GM21576 (cell line): ENCODE results near the gene NCSTN.

Experiments used
- ATAC-seq: cut with Tn5 transposase; IDR thresholded peaks from one replicate; pipeline ENCODE4 v1.9.1; 2021; ENCODE audit warnings: mild to moderate bottlenecking, moderate library complexity; ENCODE audit not compliant: unreplicated experiment

Gene NCSTN

GRCh38 chr1:160342953-160343869 is at the start of gene NCSTN, which contains the start of gene COPA:
Gene NCSTN, plus strand, starts transcription at chr1:160343383. Its CDS starts 14 bp downstream, at chr1:160343397.
Gene COPA, minus strand, starts transcription at chr1:160343250. Its CDS starts 80 bp downstream, at chr1:160343170.
- ATAC-seq = peak; percentile 87

DNA sequence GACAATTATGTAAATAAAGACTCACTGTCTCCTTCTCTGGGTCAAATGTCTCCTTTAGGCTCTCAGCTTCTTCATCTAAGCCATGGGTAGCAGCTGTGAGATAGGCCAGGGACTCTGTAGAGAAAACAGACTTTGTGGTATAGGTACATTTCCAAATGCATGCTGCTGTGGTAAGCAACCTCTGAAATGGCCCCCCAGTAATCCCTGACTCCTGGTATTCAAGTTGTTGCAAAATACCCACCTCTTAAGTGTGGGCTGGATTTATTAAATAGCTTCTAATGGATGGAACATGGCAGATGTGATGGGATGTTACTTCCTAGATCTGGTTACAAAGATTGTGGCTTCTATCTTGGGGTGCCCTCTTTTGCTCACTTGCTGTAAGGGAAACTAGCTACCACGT is 47.1 kb upstream of the NCSTN start:
- no peak for ATAC-seq

GRCh38 chr1:160300173-160300572 is 43.0 kb upstream of the NCSTN start:
- ATAC-seq = no peak

DNA sequence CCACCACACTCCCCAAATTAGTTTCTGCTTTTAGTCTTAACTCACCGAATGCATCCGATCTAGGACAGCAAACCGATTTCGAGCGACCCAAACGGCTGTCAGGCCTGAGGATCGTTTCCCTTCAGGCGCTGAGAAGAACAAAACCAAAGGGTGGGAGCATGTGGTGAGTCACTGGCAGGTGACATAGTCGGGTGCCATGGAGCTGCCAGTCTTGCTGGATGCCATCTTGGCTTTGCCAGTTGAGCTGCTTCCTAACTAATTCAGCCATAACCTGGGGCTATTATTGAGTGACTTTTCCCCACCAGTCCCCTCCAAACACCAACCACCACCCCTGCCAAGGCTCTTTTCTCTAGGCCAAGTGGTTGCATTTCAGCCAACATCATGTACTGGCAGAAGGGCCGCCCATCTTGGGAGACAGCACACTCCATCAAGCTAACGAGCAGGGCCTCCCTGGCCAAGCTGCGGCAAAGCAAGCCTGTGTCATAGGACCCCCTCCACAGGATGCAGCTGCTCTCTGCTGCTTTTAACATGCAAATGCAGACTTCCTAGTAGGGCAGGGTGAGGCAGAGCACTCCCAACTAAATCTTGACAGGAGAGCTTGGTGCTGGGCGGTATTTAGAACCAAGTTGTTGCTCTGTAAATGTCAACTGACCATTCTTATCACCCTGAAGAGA is 35.9 kb upstream of the NCSTN start:
- ATAC-seq = no peak

- ATAC-seq = no peak
Measured at GRCh38 chr1:160308451-160309184, 34.6 kb upstream of the NCSTN start.

DNA sequence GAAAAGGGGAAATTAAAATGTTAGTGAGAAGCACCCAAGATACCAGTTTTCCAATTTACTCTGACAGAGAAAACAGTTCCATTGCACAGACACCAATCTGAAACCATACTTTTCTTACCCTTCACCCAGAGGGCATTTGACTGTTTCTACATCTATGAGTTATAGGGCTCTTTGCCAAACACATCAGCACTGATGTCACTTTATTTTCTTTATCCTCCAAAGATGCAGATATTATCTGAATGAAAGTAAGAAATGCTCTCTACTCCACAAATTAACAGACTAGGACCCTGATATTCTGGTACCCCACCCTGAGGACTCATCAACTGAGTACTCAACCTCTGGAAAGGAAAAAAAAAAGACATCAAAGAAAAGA is 34.0 kb upstream of the NCSTN start:
- ATAC-seq = no peak

DNA sequence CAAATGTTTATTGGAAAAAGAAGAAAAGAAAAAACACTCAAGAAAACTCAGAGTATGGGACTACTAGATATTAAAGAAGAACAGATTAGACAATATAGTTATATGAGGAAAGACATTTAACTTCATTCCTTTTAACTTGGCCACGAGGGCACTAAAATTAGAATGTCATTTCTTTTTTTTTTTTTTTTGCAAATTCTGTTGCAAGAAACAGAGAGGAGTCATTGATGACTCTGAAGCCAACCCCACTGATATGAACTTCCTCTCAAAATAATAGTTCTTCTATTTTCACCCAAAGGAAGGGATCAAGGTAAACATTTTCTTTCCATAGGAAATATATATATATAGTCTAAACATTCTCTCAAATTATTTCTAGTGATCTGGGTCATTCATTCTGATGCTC is 33.6 kb upstream of the NCSTN start:
- no peak for ATAC-seq

DNA sequence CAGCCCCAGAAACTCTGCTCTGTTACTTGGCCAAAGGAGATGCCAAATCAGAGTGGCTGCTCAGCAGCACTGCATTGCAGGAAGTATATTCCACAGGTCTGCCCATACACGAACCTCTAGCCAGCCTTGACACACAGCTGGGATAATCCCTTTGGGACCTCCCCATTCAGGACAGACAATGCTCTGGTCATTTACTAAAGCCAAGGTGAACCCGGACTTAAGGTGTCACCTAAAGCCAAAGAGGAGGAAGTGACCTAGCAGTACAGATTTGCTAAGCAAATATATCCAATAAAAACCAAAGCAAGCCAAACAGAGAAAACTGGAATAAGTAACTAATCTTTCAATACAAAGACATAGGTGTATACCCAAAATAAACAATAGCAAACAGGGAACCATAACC is 27.8 kb upstream of the NCSTN start:
- no peak for ATAC-seq

DNA sequence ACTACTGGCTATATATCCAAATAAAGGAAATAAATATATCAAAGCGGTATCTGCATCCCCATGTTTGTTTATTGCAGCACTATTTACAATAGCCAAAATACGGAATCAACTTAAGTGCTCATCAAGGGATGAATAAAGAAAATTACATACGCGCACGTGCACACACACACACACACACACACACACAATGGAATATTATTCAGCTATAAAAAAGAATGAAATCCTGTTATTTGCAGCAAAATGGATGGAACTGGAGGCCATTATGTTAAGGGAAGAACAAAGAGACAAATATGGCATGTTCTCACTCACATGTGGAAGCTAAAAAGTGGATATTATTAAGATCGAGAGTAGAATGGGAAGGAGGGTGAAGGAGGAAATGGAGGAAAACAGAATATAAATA is 20.4 kb upstream of the NCSTN start:
- ATAC-seq = no peak

GRCh38 chr1:160325252-160325651 is 17.9 kb upstream of the NCSTN start:
- no peak for ATAC-seq

DNA sequence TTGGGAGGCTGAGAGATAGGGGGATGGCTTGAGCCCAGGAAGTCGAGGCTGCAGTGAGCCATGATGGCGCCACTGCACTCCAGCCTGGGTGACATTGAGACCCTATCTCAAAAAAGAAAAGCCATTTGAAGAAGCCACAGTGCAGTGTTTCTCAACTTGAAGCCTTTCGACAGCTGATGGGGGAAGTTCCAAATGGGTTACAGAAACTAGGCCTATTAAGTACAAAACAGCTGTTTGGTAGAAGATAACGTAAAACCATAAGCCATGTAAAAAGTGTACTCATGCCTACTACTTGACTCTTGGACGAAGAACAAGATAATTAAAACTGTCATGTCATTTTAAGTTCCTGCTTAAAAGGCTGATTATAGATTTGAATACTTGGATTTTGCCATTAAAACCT is 16.8 kb upstream of the NCSTN start:
- ATAC-seq = no peak

DNA sequence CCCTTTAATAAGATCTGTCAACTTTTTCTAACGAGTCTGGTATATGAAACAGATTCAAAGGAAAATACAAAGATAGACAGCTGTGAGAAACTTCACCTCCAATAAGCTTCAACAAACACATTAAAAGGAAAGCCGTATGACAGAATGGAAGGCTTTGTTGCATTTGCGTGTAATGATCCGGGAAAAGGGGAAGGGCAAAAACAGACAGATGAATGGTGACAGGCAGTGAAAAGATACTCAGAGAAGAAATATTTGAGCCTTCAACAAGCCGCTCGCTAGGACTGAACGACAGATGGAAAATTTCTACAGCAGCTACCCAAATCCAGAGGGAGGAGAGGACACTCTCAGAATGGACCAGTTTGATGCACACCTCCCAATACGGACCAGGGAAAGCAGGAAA is 15.0 kb upstream of the NCSTN start:
- no peak for ATAC-seq

DNA sequence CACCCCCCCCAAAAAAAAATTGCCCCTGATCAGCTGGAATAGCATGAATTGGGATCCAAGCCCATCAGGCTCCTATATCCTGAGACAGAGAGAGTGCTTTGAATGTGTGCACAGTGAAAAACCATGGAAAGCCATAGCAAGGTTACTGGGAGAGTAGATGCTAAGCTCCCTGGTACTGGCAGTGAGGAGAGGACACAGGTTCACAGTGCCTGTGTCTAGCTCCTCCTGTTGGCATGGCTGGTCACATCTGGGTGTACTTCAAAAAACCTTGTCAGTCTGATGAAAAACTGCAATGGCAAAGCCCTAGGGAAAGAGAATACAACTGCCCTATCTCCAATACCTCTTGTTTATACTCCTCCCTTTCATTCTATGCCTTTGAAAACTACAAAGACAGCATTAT is 13.1 kb upstream of the NCSTN start:
- ATAC-seq = no peak

DNA sequence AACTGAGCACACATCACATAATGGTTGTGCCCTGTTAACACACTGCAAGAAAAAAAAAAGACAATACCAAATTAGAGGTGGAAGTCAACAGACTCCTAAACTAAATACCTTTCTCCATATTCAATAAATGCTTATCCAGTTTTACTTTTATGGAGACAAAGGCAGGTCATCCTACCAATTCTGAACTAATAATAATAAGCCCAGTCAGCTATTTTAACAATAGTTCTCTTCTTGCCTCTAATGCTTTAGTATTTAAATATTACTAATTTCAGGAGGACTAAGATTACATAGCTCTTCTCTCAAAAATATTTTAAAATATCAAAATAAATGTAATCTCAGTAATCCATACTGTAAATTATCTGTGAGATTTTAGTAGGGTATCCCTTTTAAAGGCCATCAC is 10.7 kb upstream of the NCSTN start:
- no peak for ATAC-seq

DNA sequence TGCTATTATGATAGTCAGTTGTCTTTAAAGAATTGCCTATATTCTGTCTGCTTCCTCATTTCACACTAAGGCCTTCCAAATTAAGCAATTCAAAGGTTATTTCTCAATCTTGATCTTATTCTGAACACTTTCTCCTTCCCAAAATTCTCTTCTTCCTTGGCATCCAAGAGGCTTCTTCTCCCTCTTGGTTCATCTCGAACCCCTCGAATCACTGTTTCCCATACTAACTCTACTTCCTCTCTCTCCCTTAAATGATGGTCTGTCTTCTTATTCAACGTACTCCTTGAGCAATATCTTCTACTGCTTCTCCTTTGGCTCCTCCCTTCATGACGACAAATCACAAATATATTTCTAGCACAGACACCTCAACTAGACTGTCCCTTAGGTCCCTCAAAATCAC is 4.6 kb upstream of the NCSTN start:
- no peak for ATAC-seq

DNA sequence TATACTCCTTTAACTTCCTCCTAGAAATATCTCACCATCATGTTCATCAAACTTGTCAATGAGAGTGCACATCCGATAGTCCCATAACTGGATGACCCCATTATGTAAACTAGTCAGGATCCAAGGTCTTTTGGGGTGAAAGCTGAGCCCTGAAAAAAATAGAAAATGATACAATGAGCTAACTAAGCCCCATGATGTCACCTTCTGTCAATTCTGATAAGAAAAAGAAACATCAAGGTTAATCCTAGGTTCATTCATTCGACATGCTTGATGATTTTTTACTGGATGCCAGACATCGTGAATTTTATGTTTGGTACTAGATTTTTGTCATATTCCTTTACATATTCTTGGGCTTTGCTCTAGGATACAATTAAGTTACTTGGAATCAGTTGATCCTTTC is 3.0 kb upstream of the NCSTN start:
- ATAC-seq = no peak

GRCh38 chr1:160340866-160341265 is 2.3 kb upstream of the NCSTN start:
- no peak for ATAC-seq

DNA sequence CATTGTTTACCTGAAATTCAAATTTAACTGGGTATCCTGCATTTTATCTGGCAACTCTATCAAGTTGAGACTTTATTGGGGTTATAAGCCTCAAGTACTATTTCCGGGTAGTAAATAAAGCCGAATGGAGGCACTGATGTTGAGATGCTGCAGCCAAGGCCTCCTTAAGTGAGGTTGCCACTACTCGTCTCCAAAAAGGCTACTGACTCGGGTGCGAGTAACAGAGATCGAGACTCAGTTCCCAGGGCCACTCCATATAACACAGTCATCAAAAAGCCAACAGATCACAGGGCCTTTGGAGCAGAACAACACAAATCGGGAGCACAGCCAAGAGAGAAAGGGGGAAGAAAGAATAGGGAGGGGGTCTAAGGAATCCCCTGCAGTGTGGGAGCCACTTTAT is 657 bp upstream of the NCSTN start:
- no peak for ATAC-seq

GRCh38 chr1:160344241-160344640 is 1.1 kb downstream of the NCSTN start:
- no peak for ATAC-seq

- no peak for ATAC-seq
Measured at GRCh38 chr1:160344936-160345335, 1.8 kb downstream of the NCSTN start.

- ATAC-seq = no peak
Measured at GRCh38 chr1:160346463-160346862, 3.3 kb downstream of the NCSTN start.

GRCh38 chr1:160346958-160347357 is 3.8 kb downstream of the NCSTN start:
- ATAC-seq = no peak
